Neural crest cell (in vitro differentiated cells): Measurements from ENCODE around the gene PRCC. TPM values are rescaled to one million over a fixed set of nuclear protein-coding genes. Genes with fewer than 3 reads are reported as not detected.

ENCODE experiments used
- DNase-seq: peaks from one replicate; pipeline ENCODE4 v3.0.0; 2021; ENCODE audit warnings: low read depth, mixed read lengths, low spot score
- H3K27ac Mint-ChIP-seq: one replicate; pipeline ENCODE4 v1.8.0; 2021; ENCODE audit warnings: mild to moderate bottlenecking, mixed read lengths; ENCODE audit not compliant: unreplicated experiment
- H3K27me3 Mint-ChIP-seq: 2 replicates; pipeline ENCODE4 v1.8.0; 2021; ENCODE audit warnings: low read depth, mild to moderate bottlenecking, mixed read lengths
- H3K36me3 Mint-ChIP-seq: 2 replicates; pipeline ENCODE4 v1.8.0; 2021; ENCODE audit warnings: low read depth, mild to moderate bottlenecking, mixed read lengths
- H3K4me1 Mint-ChIP-seq: 2 replicates; pipeline ENCODE4 v1.8.0; 2021; ENCODE audit warnings: mixed read lengths
- H3K4me3 Mint-ChIP-seq: one replicate; pipeline ENCODE4 v1.8.0; 2021; ENCODE audit warnings: mild to moderate bottlenecking, mixed read lengths
- H3K9me3 Mint-ChIP-seq: 2 replicates; pipeline ENCODE4 v1.8.0; 2021; ENCODE audit warnings: mixed read lengths
- CTCF ChIP-seq: fragments of 200-600 bp; sonication (generic); conservative IDR thresholded peaks from 2 replicates; pipeline ENCODE4 v1.5.0; 2021; ENCODE audit warnings: antibody characterized with exemption, mild to moderate bottlenecking
- total RNA-seq: library from RNA; stranded (reverse); gene quantifications from 2 replicates; pipeline ENCODE4 v1.2.1, GENCODE V29; 2021

Gene PRCC
- total RNA-seq, 1 donor from 2014 or later, result 99.8 TPM

GRCh38 chr1:156813298-156813697, 46.0 kb downstream of the PRCC start:
- DNase-seq, result no peak
- Mint-ChIP-seq H3K36me3 (no peaks in the 10 kb centered on the region), H3K27ac (peak overlapping the region; percentile 20), H3K4me3 (peak overlapping the region; percentile 28), H3K4me1 (peaks cover 17% of the 10 kb centered on the region), H3K9me3 (no peaks in the 10 kb centered on the region), H3K27me3 (peaks cover 36% of the 10 kb centered on the region)
- TF ChIP-seq CTCF, result no peak

GRCh38 chr1:156813750-156814570, 46.6 kb downstream of the PRCC start:
- no peak overlapping the region for H3K4me3 Mint-ChIP-seq
- H3K4me1 Mint-ChIP-seq, result peaks cover 17% of the 10 kb centered on the region
- peaks cover 38% of the 10 kb centered on the region for H3K27me3 Mint-ChIP-seq
- H3K27ac Mint-ChIP-seq, result no peak overlapping the region
- TF ChIP-seq CTCF, result peak; percentile 70
- peak; percentile 46 for DNase-seq
- no peaks in the 10 kb centered on the region for H3K36me3 Mint-ChIP-seq
- H3K9me3 Mint-ChIP-seq, result no peaks in the 10 kb centered on the region

- no peaks in the 10 kb centered on the region for H3K36me3 Mint-ChIP-seq
- H3K4me3 Mint-ChIP-seq, result peak overlapping the region; percentile 67
- DNase-seq, result no peak
- peaks cover 17% of the 10 kb centered on the region for H3K4me1 Mint-ChIP-seq
- H3K9me3 Mint-ChIP-seq, result no peaks in the 10 kb centered on the region
- H3K27me3 Mint-ChIP-seq, result peaks cover 39% of the 10 kb centered on the region
- H3K27ac Mint-ChIP-seq, result no peak overlapping the region
- TF ChIP-seq CTCF, result no peak
Measured at GRCh38 chr1:156814571-156815260, 47.4 kb downstream of the PRCC start.

- peaks cover 44% of the 10 kb centered on the region for H3K27me3 Mint-ChIP-seq
Measured at GRCh38 chr1:156815307-156815826, 48.0 kb downstream of the PRCC start.

More at GRCh38 chr1:156815307-156815826, 48.0 kb downstream of the PRCC start:
- DNase-seq, result no peak
- Mint-ChIP-seq H3K4me1 (peaks cover 17% of the 10 kb centered on the region), H3K4me3 (peak overlapping the region; percentile 67), H3K36me3 (no peaks in the 10 kb centered on the region), H3K9me3 (no peaks in the 10 kb centered on the region), H3K27ac (no peak overlapping the region)
- TF ChIP-seq CTCF, result no peak
